ENCODE measurements around the gene FCN2. TPM values are rescaled to one million over a fixed set of nuclear protein-coding genes. Genes with fewer than 3 reads are reported as not detected.

The FCN2 gene
- total RNA-seq, 1 donor from 2014 or later: not detected

GRCh38 chr9:134908524-134909309, 28.1 kb downstream of the FCN2 start:
- intact Hi-C loops (cut with micrococcal nuclease): no loop called here

GRCh38 chr9:134909511-134910481, 29.2 kb downstream of the FCN2 start:
- intact Hi-C loops (cut with micrococcal nuclease): no loop called here

GRCh38 chr9:134912126-134912840, 31.7 kb downstream of the FCN2 start:
- intact Hi-C loops (cut with micrococcal nuclease): no loop called here

- intact Hi-C loops (cut with micrococcal nuclease): no loop called here
Observed at GRCh38 chr9:134913041-134913712, 32.6 kb downstream of the FCN2 start.

- intact Hi-C loops (cut with micrococcal nuclease): no loop called here
Observed at GRCh38 chr9:134913713-134914500, 33.3 kb downstream of the FCN2 start.

- intact Hi-C loops (cut with micrococcal nuclease): no loop called here
Observed at GRCh38 chr9:134914501-134914834, 33.9 kb downstream of the FCN2 start.

GRCh38 chr9:134915046-134915985, 34.7 kb downstream of the FCN2 start:
- intact Hi-C loops (cut with micrococcal nuclease): no loop called here

GRCh38 chr9:134916161-134916665, 35.6 kb downstream of the FCN2 start:
- intact Hi-C loops (cut with micrococcal nuclease): no loop called here

- intact Hi-C loops (cut with micrococcal nuclease): no loop called here
Observed at GRCh38 chr9:134917431-134918373, 37.1 kb downstream of the FCN2 start, which contains the start of gene FCN1. Gene FCN1 (minus strand): TSS chr9:134917912. CDS start chr9:134917871, 41 bp downstream.

- intact Hi-C loops (cut with micrococcal nuclease): no loop called here
Observed at GRCh38 chr9:134918646-134919045, 38.0 kb downstream of the FCN2 start.

- intact Hi-C loops (cut with micrococcal nuclease): no loop called here
Observed at GRCh38 chr9:134919303-134919702, 38.7 kb downstream of the FCN2 start.

GRCh38 chr9:134922066-134922931, 41.7 kb downstream of the FCN2 start:
- intact Hi-C loops (cut with micrococcal nuclease): no loop called here

- intact Hi-C loops (cut with micrococcal nuclease): no loop called here
Observed at GRCh38 chr9:134922932-134923240, 42.3 kb downstream of the FCN2 start.

- intact Hi-C loops (cut with micrococcal nuclease): no loop called here
Observed at GRCh38 chr9:134923466-134923865, 42.9 kb downstream of the FCN2 start.

GRCh38 chr9:134925011-134925511, 44.5 kb downstream of the FCN2 start:
- intact Hi-C loops (cut with micrococcal nuclease): no loop called here

- intact Hi-C loops (cut with micrococcal nuclease): no loop called here
Observed at GRCh38 chr9:134928436-134929192, 48.0 kb downstream of the FCN2 start.
